AG04450 (cell line): ENCODE data around the gene CXCL12. TPM values are rescaled to one million over a fixed set of nuclear protein-coding genes. Genes with fewer than 3 reads are reported as not detected.

ENCODE experiments used
- CTCF ChIA-PET: fragments of 300-600, 350-600 bp; formaldehyde crosslinking; extraction: SDS; loops from one replicate; lab custom pipeline; 2022; ENCODE audit warnings: antibody characterized with exemption, inconsistent platforms; lab: Charles Lee
- POLR2A ChIA-PET: fragments of 350-600 bp; formaldehyde crosslinking; extraction: SDS; loops from one replicate; lab custom pipeline; 2021; ENCODE audit warnings: antibody characterized with exemption, inconsistent platforms; lab: Yijun Ruan, JAX
- DNase-seq: peaks from one replicate; pipeline ENCODE4 v3.0.0-alpha.2; 2011; ENCODE audit warnings: low read depth, low spot score
- H3K27ac ChIP-seq: one replicate; pipeline ENCODE4 v1.5.1; 2012; ENCODE audit warnings: low read depth, low read length, control low read depth
- H3K27me3 ChIP-seq: one replicate; pipeline ENCODE4 v1.6.0; 2012; ENCODE audit warnings: low read length; ENCODE audit not compliant: control insufficient read depth, insufficient read depth
- H3K4me3 ChIP-seq: 2 replicates; pipeline ENCODE4 v1.5.1; 2011; ENCODE audit warnings: mild to moderate bottlenecking, low read depth, low read length, control low read depth
- H3K9me3 ChIP-seq: 2 replicates; pipeline ENCODE4 v1.5.1; 2012; ENCODE audit warnings: low read length; ENCODE audit not compliant: control insufficient read depth, insufficient read depth
- polyA plus RNA-seq: library from polyadenylated mRNA; depleted of rRNA; stranded (reverse); fragments of >200 nt; gene quantifications from 2 replicates; pipeline ENCODE4 v1.2.3, GENCODE V29; 2011
- TF ChIP-seq, protein P1 (sequence below): IDR thresholded peaks from 2 replicates; pipeline ENCODE4 v1.5.1; 2011; ENCODE audit warnings: low read depth, low read length, control low read depth, inconsistent platforms

The CXCL12 gene
- polyA plus RNA-seq, 1 experiment = 93.4 TPM

- CTCF ChIA-PET = no interaction called here
- peaks cover 13% of the 10 kb centered on the region for H3K27me3 ChIP-seq
- POLR2A ChIA-PET = interaction anchor here (0.7 kb wide), 1 partner anchor 506 kb away, joined by 3 read pairs; no protein-coding TSS in a partner anchor
- no peak overlapping the region for H3K27ac ChIP-seq
- TF ChIP-seq, protein P1, sequence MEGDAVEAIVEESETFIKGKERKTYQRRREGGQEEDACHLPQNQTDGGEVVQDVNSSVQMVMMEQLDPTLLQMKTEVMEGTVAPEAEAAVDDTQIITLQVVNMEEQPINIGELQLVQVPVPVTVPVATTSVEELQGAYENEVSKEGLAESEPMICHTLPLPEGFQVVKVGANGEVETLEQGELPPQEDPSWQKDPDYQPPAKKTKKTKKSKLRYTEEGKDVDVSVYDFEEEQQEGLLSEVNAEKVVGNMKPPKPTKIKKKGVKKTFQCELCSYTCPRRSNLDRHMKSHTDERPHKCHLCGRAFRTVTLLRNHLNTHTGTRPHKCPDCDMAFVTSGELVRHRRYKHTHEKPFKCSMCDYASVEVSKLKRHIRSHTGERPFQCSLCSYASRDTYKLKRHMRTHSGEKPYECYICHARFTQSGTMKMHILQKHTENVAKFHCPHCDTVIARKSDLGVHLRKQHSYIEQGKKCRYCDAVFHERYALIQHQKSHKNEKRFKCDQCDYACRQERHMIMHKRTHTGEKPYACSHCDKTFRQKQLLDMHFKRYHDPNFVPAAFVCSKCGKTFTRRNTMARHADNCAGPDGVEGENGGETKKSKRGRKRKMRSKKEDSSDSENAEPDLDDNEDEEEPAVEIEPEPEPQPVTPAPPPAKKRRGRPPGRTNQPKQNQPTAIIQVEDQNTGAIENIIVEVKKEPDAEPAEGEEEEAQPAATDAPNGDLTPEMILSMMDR = no peak
- no peaks in the 10 kb centered on the region; the same call in 1 of the 2 replicates for H3K9me3 ChIP-seq
- no peak for DNase-seq
- H3K4me3 ChIP-seq = no peak overlapping the region
Observed at GRCh38 chr10:44356139-44357022, 28.5 kb downstream of the CXCL12 start.

- no peak for DNase-seq
- H3K27ac ChIP-seq = no peak overlapping the region
- TF ChIP-seq, protein P1 = no peak
- no peaks in the 10 kb centered on the region; the same call in 1 of the 2 replicates for H3K9me3 ChIP-seq
- no peak overlapping the region for H3K4me3 ChIP-seq
- ChIA-PET CTCF (no interaction called here), POLR2A (interaction anchor here (0.7 kb wide), 1 partner anchor 507 kb away, joined by 3 read pairs; no protein-coding TSS in a partner anchor)
- peaks cover 13% of the 10 kb centered on the region for H3K27me3 ChIP-seq
Observed at GRCh38 chr10:44355630-44356029, 29.3 kb downstream of the CXCL12 start.

GRCh38 chr10:44354771-44355170 is 30.1 kb downstream of the CXCL12 start:
- DNase-seq = no peak
- ChIA-PET POLR2A (interaction anchor here (0.6 kb wide), 1 partner anchor 34 kb away, joined by 3 read pairs; no protein-coding TSS in a partner anchor), CTCF (interaction anchor here (1.2 kb wide), 1 partner anchor 43 kb away, joined by 4 read pairs; no protein-coding TSS in a partner anchor)
- TF ChIP-seq, protein P1 = no peak
- Histone ChIP-seq H3K4me3 (no peak overlapping the region), H3K27me3 (peaks cover 13% of the 10 kb centered on the region), H3K27ac (no peak overlapping the region), H3K9me3 (no peaks in the 10 kb centered on the region; the same call in 1 of the 2 replicates)

DNA sequence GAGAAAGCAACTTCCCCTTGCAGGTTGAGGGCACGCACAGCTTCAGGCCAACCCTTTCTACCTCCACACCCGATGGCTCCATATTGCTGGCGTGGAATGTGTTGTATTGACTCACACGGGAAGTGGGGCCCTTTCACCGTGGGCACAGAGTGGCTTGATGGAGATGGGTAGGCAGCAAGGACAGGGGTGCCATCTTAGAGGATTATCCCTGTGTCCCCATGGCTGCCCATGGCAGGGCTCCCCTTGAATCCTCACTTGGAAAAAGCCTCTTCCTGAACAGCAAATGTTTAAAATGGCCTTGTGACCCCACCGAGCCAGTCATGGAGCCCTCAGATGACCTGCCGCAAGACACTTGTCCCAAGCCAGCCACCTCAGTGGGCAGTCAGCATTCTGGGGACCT is 31.2 kb downstream of the CXCL12 start:
- ChIA-PET CTCF (interaction anchor here (1.2 kb wide), 1 partner anchor 42 kb away, joined by 4 read pairs; no protein-coding TSS in a partner anchor), POLR2A (no interaction called here)
- Histone ChIP-seq H3K9me3 (no peaks in the 10 kb centered on the region; the same call in 1 of the 2 replicates), H3K27ac (no peak overlapping the region), H3K27me3 (peaks cover 9% of the 10 kb centered on the region), H3K4me3 (no peak overlapping the region)
- no peak for DNase-seq
- TF ChIP-seq, protein P1 = no peak

DNA sequence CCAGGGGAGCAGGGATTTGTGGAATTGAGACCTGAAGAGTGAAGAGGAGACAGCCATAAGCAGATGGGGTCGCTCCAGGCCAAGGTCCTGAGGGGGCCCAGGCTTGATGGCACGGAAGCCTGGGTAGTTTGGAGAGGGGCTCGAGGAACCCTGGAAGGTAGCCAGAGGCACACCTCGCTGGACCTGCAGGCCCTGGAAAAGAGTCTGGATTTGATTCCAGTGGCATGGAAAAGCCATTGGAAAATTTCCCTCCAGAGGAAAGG is 31.8 kb downstream of the CXCL12 start:
- TF ChIP-seq, protein P1 = no peak
- no peak overlapping the region for H3K4me3 ChIP-seq
- H3K27ac ChIP-seq = no peak overlapping the region
- ChIA-PET CTCF (no interaction called here), POLR2A (no interaction called here)
- no peak for DNase-seq
- peaks cover 5% of the 10 kb centered on the region for H3K27me3 ChIP-seq
- H3K9me3 ChIP-seq = no peaks in the 10 kb centered on the region; the same call in 1 of the 2 replicates
